ENCODE measurements around the gene LRRC59.

The LRRC59 gene

DNA sequence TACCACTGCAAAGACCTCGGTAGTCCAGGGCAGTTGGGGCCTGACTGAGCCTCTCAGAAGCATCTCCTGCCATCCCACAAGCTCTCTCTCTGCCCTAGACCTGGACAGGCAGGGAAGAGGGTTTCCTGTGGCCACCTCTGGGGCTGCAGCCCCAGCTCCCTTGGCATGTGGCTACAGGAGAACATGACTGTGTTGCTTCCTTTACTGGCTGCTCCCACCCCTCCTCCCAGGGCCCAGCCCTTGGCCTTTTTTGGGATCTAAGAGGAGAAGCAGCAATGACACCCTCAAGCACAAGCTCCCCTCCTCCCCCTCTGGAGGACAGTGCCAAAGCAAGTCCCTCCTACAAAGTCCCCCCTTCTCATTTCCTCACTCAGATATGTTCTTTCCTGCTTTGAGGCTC lies 29.9 kb downstream of the LRRC59 start:
- TF ChIP-seq CTCF (IDR thresholded peaks at IDR 0.05; ENCODE audit: control insufficient read depth, insufficient read depth, low read depth, low read length, missing control alignments) = no peak
- DNase-seq (ENCODE audit: low read depth) = no peak
- no peak overlapping the region for H3K4me3 ChIP-seq (ENCODE audit: control insufficient read depth, low read depth, low read length)

- no peak for TF ChIP-seq CTCF (IDR thresholded peaks at IDR 0.05; ENCODE audit: control insufficient read depth, insufficient read depth, low read depth, low read length, missing control alignments)
- no peak overlapping the region for H3K4me3 ChIP-seq (ENCODE audit: control insufficient read depth, low read depth, low read length)
- no peak for DNase-seq (ENCODE audit: low read depth)
These were observed 31.5 kb downstream of the LRRC59 start for GRCh38 chr17:50365649-50366393.

GRCh38 chr17:50365165-50365564 lies 32.2 kb downstream of the LRRC59 start:
- DNase-seq (ENCODE audit: low read depth) = no peak
- no peak for TF ChIP-seq CTCF (IDR thresholded peaks at IDR 0.05; ENCODE audit: control insufficient read depth, insufficient read depth, low read depth, low read length, missing control alignments)
- no peak overlapping the region for H3K4me3 ChIP-seq (ENCODE audit: control insufficient read depth, low read depth, low read length)

DNA sequence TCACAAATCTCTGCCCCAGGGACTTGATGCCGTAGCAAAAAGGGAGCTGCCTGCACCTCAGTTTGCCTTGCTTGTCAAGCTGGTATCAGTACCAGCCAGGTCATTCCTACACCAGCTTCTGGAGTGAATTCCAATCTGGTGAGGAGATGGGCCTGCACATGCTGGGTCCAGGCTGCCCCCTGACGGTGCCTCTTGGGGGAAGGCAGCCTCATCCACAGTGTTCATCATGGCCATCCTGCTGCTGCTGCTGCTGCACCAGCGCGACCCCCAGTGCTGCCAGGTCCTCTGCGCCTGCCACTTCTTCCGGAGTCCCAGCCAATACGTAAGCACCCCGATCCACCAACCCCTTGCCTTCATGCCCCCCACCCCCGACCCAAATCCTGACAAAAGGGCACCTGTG lies 32.6 kb downstream of the LRRC59 start:
- DNase-seq (ENCODE audit: low read depth) = no peak
- TF ChIP-seq CTCF (IDR thresholded peaks at IDR 0.05; ENCODE audit: control insufficient read depth, insufficient read depth, low read depth, low read length, missing control alignments) = peak; percentile 19
- H3K4me3 ChIP-seq (ENCODE audit: control insufficient read depth, low read depth, low read length) = no peak overlapping the region

DNA sequence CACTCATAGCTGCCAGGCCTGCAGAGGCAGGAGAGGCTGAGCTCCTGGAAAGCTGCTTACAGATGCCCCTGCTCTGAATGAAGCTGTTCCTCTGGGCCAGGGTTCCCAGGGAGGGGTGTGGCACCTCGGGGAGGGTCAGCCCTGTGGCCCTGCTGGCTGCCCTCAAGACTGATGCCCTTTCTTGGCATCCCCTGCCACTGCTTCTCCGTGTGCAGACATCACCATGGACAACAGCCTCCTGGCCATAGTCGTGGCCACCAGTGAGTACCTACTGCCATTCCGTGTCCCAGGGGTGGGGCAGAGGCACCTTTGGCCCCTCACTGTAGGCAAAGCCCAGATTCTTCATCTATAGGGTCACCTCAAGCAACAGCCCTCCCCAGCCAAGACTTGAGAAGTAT lies 33.3 kb downstream of the LRRC59 start:
- DNase-seq (ENCODE audit: low read depth) = no peak
- H3K4me3 ChIP-seq (ENCODE audit: control insufficient read depth, low read depth, low read length) = no peak overlapping the region
- no peak for TF ChIP-seq CTCF (IDR thresholded peaks at IDR 0.05; ENCODE audit: control insufficient read depth, insufficient read depth, low read depth, low read length, missing control alignments)

GRCh38 chr17:50363217-50364060 lies 33.9 kb downstream of the LRRC59 start:
- no peak for DNase-seq (ENCODE audit: low read depth)
- H3K4me3 ChIP-seq (ENCODE audit: control insufficient read depth, low read depth, low read length) = no peak overlapping the region
- TF ChIP-seq CTCF (IDR thresholded peaks at IDR 0.05; ENCODE audit: control insufficient read depth, insufficient read depth, low read depth, low read length, missing control alignments) = no peak
